GM18517 (cell line): ENCODE data around the gene SORT1.

Source experiments
- ATAC-seq: cut with Tn5 transposase; IDR thresholded peaks from one replicate; pipeline ENCODE4 v1.9.1; 2021; ENCODE audit warnings: mild to moderate bottlenecking, moderate library complexity; ENCODE audit not compliant: unreplicated experiment

The SORT1 gene

DNA sequence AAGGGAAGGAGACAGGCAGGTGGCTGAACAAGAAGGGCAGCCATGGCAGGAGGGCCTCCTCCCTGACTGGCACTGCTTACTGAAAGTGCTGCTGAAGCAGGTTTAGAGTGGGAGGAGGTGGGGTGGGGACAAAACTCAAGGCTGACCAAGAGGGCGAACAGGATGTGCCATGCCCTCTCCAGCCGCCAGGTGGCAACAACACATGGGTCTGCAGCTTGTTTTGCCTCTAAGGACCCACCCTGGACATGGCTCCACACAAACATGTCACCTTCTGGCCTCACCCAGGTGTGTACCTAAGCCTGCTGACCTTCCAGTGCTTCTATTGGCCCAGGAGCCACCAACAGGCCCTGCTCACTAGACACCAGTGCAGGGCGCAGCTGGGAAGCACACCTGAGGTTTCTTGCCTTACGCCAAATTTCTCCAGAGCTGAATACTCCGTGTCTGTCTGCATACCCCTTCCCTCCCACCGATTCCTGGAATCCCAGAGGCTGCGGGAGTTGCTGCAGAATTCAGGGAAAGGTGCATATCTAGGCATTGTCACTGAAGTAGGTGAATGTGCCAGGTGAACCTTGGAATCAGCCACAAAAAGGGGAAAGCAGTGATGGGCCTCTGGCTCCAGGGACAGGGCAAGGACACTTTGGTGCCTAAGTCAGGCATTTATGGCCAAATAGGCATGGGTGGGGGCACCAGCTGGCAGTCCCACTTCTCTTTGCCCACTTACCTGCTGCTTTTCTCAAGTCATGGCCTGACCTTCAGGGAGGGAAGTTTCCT, 120.1 kb downstream of the SORT1 start:
- ATAC-seq = peak; percentile 68

- ATAC-seq = no peak
Observed at GRCh38 chr1:109275706-109276345, 121.9 kb downstream of the SORT1 start.

GRCh38 chr1:109274533-109275476, 122.9 kb downstream of the SORT1 start:
- no peak for ATAC-seq

- no peak for ATAC-seq
Observed at GRCh38 chr1:109273570-109274288, 124.0 kb downstream of the SORT1 start.

DNA sequence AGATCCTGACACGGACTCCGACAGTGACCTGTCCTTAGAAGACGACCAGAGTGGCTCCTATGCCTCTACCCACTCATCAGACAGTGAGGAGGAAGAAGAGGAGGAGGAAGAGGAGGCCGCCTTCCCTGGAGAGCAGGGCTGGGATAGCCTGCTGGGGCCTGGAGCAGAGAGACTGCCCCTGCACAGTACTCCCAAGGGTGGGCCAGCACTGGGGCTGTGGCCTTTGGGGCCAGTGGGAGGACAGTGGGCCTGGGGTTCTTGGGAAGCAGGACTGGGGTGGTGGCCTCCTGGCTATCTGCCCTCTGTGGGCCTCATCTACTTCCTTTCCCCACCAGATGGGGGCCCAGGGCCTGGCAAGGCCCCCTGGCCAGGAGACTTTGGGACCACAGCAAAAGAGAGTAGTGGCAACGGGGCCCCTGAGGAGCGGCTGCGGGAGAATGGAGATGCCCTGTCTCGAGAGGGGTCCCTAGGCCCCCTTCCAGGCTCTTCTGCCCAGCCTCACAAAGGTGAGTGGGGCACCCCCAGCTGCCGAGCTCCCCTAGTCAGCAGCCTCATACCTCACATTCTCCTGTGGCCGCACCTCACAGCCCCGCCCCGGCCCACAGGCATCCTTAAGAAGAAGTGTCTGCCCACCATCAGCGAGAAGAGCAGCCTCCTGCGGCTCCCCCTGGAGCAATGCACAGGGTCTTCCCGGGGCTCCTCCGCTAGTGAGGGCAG, 124.7 kb downstream of the SORT1 start:
- ATAC-seq = no peak

DNA sequence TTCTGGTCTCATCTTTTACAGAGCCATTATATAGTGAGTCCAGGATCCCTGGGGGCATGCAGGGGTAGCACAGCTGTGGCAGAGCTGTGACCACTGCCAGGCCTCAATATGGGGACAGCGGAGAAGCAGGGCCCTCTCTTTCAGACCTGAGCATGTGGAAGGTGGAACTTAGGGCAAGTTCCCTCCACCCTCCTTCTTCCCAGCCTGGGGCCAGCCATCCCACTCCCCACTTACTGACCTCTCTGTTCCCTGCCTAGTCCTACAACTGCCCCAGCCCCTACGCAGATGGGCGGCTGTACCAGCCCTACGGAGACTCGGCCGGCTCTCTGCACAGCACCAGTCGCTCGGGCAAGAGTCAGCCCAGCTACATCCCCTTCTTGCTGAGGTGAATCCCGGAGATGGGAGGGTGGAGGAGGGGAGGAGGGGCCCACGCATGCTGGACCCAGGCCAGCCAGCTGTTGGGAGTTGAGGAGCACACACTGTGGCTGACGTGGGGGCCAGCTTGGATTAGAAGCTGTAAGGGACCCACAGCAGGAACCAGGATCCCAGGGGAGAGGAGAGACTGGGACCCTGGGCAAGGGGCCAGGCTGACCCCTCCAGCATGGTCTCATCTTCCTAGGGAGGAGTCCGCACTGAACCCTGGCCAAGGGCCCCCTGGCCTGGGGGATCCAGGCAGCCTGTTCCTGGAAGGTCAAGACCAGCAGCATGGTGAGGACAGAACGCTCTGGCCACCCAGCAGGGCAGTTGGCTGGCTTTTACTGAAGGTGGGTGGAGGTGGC, 125.5 kb downstream of the SORT1 start:
- ATAC-seq = no peak

GRCh38 chr1:109271458-109271857, 126.3 kb downstream of the SORT1 start:
- ATAC-seq = no peak

DNA sequence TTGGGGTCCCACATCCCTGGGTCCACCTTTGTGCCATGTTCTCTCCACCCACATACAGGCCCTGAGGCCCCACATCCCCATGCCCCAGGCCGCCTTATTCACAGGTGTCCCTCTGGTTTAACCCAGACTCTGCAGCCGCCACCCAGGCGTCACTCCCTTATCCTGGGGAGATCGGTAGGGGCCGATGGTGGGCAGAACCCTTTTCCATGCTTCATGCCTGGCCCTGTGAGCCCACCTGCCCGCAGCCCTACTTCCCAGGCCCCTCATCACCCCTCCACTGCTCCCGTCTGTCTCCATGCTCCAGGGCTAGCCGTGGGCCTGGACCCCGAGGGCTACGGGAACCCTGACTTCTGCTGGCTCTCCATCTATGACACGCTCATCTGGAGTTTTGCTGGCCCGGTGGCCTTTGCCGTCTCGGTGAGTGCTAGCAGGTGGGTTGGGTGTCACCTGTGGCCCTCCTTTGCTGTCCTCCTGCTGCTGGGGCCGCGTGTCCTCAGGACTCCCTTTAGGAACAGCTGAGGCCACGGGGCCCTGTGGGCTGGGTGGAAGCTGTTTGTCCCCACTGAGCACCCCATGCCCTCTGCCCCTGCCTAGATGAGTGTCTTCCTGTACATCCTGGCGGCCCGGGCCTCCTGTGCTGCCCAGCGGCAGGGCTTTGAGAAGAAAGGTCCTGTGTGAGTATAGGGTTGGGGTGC, 126.9 kb downstream of the SORT1 start:
- ATAC-seq = no peak

DNA sequence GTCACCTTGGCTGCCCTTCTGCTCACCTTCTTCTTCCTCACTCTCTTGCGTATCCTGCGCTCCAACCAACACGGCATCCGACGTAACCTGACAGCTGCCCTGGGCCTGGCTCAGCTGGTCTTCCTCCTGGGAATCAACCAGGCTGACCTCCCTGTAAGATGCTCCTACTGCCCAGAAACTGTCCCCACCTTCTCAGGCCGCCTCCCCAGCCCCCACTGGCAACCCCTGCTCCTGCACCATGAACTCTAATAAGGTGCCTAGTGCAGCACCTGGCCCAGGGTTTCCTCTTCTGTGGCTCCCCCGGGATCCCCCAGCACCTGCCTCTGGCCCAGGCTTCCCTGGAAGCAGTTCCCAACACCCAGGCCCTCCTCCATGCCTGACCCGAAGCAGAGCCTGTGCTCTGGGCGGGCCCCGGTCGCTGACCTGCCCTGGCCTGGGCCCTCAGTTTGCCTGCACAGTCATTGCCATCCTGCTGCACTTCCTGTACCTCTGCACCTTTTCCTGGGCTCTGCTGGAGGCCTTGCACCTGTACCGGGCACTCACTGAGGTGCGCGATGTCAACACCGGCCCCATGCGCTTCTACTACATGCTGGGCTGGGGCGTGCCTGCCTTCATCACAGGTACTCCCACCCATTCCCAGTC, 127.6 kb downstream of the SORT1 start:
- ATAC-seq = no peak

DNA sequence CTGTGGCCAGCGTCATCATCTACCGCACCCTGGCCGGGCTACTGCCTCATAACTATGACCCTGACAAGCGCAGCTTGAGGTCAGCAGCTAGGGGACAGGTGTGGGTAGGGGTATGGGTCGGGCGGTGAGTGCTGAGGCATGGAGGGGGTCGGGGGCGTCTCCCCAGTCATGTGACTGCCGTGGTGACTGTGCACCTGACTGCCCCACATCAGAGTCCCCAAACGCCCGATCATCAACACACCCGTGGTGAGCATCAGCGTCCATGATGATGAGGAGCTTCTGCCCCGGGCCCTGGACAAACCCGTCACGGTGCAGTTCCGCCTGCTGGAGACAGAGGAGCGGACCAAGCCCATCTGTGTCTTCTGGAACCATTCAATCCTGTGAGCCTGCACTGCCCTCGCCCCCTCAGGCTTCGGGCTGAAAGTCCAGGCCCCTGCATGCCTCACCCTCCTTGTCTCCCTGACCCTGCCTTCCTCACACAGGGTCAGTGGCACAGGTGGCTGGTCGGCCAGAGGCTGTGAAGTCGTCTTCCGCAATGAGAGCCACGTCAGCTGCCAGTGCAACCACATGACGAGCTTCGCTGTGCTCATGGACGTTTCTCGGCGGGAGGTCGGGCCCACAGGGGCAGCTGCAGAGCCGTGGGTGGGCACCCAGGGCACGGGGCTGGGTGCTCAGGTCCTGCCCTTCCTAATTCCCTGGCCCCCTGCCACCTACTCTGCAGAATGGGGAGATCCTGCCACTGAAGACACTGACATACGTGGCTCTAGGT, 128.3 kb downstream of the SORT1 start:
- ATAC-seq = no peak

- no peak for ATAC-seq
Observed at GRCh38 chr1:109268431-109269211, 129.1 kb downstream of the SORT1 start.

DNA sequence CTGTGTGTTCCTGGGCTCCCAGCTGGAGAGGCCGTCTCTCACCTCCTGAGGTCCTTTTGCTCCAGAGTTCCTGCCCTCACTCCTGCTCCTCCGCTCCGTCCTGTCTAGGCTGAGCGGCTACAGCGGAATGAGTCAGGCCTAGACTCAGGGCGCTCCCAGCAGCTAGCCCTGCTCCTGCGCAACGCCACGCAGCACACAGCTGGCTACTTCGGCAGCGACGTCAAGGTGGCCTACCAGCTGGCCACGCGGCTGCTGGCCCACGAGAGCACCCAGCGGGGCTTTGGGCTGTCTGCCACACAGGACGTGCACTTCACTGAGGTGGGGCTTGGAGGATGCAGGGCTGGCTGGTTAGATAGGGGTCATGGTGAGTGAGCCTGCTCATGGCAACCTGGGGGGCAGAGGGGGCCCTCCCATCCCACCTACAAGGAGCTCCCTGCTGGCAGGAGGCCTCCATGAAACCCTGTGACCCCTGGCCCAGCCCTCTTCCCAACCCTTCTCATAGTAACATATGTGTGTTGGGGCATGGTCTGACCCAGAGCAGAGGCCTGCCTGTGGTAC, 129.9 kb downstream of the SORT1 start:
- no peak for ATAC-seq

DNA sequence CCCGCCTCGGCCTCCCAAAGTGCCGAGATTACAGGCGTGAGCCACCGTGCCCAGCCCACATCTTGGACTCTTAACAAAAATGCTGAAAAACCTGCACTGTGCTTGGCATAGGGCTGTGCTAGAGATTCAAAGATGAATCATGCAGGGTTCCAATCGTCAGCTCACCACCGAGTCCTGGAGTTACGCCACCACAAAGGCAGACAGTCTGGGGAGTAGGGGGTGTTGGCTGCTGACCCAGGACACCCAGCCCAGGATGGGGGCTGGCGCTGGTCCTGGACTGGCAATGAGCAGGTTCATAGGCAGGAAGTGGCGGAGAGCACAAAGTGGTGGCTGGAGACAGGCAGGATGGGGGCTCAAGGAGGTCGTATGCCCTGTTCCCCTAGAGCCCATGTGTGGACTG, 130.8 kb downstream of the SORT1 start:
- ATAC-seq = no peak

GRCh38 chr1:109265741-109266330, 131.9 kb downstream of the SORT1 start:
- no peak for ATAC-seq

GRCh38 chr1:109265016-109265415, 132.7 kb downstream of the SORT1 start:
- ATAC-seq = no peak

DNA sequence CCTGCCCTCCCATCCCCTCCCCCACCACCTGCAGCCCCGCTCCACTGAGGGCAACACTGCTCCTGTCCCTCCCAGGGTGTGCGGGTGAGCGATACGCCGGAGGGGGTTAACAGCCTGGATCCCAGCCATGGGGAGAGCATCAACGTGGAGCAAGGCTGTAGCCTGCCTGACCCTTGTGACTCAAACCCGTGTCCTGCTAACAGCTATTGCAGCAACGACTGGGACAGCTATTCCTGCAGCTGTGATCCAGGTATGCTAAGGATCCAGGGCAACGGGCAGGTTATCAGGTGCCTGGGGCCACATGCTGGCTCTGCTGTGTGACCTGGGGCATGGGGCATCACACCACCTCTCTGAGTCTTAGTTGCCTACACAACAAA, 133.4 kb downstream of the SORT1 start:
- no peak for ATAC-seq
